ENCODE data around the gene INPP5A.
"Not testable (repeated sequence)": the region's sequence is repeated elsewhere in the genome, so short reads cannot be mapped to it uniquely, and the experiment has no call there.

The INPP5A gene

GRCh38 chr10:132592790-132593383 is 55.3 kb downstream of the INPP5A start:
- TF ChIP-seq GATA1 (IDR thresholded peaks at IDR 0.05; ENCODE audit: low read depth, low read length) = no peak
- TF ChIP-seq POLR2A (IDR thresholded peaks at IDR 0.05; ENCODE audit: low read length) = no peak
- no peak for DNase-seq

- no peak for DNase-seq
- no peak for TF ChIP-seq POLR2A (IDR thresholded peaks at IDR 0.05; ENCODE audit: low read length)
- TF ChIP-seq GATA1 (IDR thresholded peaks at IDR 0.05; ENCODE audit: low read depth, low read length) = no peak
These were observed 55.8 kb downstream of the INPP5A start for GRCh38 chr10:132593389-132593788.

DNA sequence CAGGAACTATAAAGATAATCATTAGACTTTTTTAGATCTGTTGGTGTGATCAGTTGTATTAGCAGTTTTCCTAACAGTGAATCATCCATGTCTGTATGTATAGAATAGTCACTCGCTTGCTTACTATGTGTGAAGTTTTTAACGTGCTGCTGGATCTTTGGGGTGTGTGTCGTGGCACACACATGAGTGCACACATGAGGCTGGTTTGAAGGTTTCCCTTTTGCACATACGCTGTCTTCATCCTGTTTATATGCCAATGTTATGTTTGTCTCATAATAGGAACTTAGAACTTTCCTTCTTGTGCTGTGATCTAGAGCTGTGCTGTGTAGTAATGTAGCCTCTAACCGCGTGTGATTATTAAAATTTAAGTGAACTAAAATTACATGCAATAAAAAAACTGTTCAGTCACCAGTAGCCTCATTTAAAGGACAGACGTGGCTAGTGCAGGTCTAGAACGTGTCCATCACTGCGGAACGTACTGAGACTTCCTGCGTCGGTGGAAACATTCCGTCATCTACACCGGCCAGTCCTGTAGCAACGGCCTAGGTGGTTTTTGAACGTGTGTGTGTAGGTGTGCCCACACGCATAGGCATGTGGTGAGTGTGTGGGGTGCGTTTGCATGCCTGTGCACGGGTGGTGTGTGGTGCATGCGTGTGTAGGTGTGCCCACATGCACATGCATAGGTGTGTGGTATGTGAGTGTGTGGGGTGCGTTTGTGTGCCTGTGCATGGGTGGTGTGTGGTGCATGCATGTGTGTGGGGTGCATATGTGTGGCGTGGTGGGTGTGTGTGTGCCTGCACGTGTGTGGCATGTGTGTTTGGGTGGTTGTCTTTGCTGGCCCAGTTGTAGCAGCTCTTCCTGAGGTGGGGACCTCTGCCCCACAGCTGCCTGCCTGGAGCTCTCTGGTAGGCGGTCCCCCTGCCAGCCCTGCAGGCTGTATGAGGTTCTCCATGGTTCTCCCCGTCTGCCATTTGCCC is 56.6 kb downstream of the INPP5A start:
- DNase-seq = no peak

GRCh38 chr10:132595021-132595420 is 57.4 kb downstream of the INPP5A start:
- no peak for DNase-seq
- TF ChIP-seq POLR2A (IDR thresholded peaks at IDR 0.05; ENCODE audit: low read length) = no peak
- TF ChIP-seq GATA1 (IDR thresholded peaks at IDR 0.05; ENCODE audit: low read depth, low read length) = no peak

More for the DNA sequence above, 56.6 kb downstream of the INPP5A start:
- TF ChIP-seq POLR2A (IDR thresholded peaks at IDR 0.05; ENCODE audit: low read length) = no peak
- TF ChIP-seq GATA1 (IDR thresholded peaks at IDR 0.05; ENCODE audit: low read depth, low read length) = no peak

DNA sequence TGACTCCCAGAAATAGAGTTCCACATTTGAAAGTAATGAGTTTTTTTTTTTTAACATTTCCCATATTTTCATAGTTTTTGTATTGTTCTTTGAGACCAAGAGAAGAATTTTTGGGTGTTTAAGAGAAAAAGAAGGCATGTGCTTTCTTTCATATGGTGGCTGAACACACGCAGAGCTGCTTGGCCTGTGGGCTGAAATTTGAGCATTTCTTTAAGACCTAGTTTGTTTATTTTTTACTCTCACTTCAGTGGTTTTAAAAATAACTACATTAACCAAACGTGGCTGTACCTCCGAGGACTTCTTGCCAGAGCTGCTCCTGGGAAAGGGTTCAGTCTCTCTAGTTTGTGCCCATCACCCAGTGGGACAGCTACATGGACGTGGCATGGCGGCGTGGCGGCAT is 58.3 kb downstream of the INPP5A start:
- TF ChIP-seq GATA1 (IDR thresholded peaks at IDR 0.05; ENCODE audit: low read depth, low read length) = no peak
- TF ChIP-seq POLR2A (IDR thresholded peaks at IDR 0.05; ENCODE audit: low read length) = no peak
- no peak for DNase-seq

GRCh38 chr10:132596742-132597279 is 59.2 kb downstream of the INPP5A start:
- no peak for TF ChIP-seq POLR2A (IDR thresholded peaks at IDR 0.05; ENCODE audit: low read length)
- TF ChIP-seq GATA1 (IDR thresholded peaks at IDR 0.05; ENCODE audit: low read depth, low read length) = no peak
- no peak for DNase-seq

DNA sequence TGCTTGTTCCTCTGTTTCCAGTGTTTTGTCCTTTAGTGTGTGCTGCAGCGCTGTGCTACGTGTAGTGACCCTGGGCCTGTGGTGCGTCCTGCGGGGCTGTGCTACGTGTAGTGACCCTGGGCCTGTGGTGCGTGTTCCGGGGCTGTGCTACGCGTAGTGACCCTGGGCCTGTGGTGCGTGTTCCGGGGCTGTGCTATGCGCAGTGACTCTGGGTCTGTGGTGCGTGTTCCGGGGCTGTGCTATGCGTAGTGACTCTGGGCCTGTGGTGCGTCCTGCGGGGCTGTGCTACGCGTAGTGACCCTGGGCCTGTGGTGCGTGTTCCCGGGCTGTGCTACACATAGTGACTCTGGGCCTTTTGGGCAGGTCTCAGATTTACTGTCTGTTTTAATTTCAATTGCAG is 60.1 kb downstream of the INPP5A start:
- TF ChIP-seq GATA1 (IDR thresholded peaks at IDR 0.05; ENCODE audit: low read depth, low read length) (no peak), POLR2A (IDR thresholded peaks at IDR 0.05; ENCODE audit: low read length) (no peak)
- no peak for DNase-seq

- DNase-seq = not testable (repeated sequence)
These were observed 61.5 kb downstream of the INPP5A start for GRCh38 chr10:132599023-132599618.

- DNase-seq = no peak
- no peak for TF ChIP-seq GATA1 (IDR thresholded peaks at IDR 0.05; ENCODE audit: low read depth, low read length)
- no peak for TF ChIP-seq POLR2A (IDR thresholded peaks at IDR 0.05; ENCODE audit: low read length)
These were observed 62.1 kb downstream of the INPP5A start for GRCh38 chr10:132599732-132600131.

DNA sequence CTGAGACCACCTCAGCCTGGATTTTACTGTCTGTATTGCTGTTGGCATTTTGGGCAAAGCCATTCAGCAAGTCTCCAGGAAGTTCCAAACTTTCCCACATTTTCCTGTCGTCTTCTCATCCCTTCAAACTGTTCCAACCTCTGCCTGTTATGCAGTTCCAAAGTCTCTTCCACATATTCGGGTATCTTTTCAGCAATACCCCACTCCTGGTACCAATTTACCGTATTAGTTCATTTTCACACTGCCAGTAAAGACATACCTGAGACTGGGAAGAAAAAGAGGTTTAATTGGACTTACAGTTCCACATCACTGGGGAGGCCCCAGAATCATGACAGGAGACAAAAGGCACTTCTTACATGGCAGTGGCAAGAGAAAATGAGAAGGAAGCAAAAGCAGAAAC is 62.8 kb downstream of the INPP5A start:
- DNase-seq = no peak
- TF ChIP-seq POLR2A (IDR thresholded peaks at IDR 0.05; ENCODE audit: low read length) = no peak
- no peak for TF ChIP-seq GATA1 (IDR thresholded peaks at IDR 0.05; ENCODE audit: low read depth, low read length)

- TF ChIP-seq POLR2A (IDR thresholded peaks at IDR 0.05; ENCODE audit: low read length) (no peak), GATA1 (IDR thresholded peaks at IDR 0.05; ENCODE audit: low read depth, low read length) (no peak)
- no peak for DNase-seq
These were observed 64.0 kb downstream of the INPP5A start for GRCh38 chr10:132601567-132601966.

DNA sequence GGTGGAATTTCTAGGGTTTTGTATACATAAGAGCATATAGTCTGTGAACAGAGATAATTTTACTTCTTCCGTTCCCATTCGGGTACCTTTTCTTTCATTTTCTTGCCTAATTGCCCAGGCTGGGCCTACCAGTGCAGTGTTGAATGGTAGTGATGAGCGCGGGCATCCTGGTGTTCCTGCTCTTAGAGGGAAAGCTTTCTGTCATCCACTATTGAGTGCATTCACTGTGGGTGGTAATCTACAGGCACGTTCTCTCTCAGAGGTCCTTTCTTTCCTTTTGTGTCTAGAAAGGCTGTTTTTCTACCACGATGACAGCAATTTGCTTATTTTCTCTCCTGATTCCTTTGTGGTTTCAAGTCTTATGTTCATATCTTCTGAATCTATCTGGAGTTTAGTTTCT is 65.0 kb downstream of the INPP5A start:
- no peak for DNase-seq
- TF ChIP-seq GATA1 (IDR thresholded peaks at IDR 0.05; ENCODE audit: low read depth, low read length) (no peak), POLR2A (IDR thresholded peaks at IDR 0.05; ENCODE audit: low read length) (no peak)

DNA sequence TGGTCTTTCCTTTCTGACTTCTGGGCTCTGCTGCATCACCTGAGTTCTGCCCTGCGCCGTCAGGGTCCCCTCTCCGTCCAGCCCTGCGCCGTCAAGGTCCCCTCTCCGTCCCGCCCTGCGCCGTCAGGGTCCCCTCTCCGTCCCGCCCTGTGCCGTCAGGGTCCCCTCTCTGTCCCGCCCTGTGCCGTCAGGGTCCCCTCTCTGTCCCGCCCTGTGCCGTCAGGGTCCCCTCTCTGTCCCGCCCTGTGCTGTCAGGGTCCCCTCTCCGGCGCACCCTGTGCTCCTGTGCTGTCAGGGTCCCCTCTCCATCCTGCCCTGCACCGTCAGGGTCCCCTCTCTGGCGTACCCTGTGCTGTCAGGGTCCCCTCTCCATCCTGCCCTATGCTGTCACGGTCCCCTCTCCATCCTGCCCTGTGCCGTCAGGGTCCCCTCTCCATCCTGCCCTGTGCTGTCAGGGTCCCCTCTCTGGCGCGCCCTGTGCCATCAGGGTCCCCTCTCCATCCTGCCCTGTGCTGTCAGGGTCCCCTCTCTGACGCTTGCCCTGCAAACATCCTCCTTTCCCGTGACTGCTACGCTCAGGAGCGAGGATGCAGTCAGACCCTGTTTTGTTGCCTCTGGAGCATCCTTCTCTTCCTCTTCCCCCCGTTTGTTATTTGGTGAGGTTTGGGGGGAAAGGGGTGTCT is 66.4 kb downstream of the INPP5A start:
- DNase-seq = no peak
- TF ChIP-seq POLR2A (IDR thresholded peaks at IDR 0.05; ENCODE audit: low read length) (no peak), GATA1 (IDR thresholded peaks at IDR 0.05; ENCODE audit: low read depth, low read length) (no peak)

GRCh38 chr10:132604686-132605085 is 67.1 kb downstream of the INPP5A start:
- no peak for DNase-seq
- TF ChIP-seq GATA1 (IDR thresholded peaks at IDR 0.05; ENCODE audit: low read depth, low read length) (no peak), POLR2A (IDR thresholded peaks at IDR 0.05; ENCODE audit: low read length) (no peak)

All from erythroblast (primary cell).